Activated naive CD8-positive, alpha-beta T cell (primary cell): Measurements from ENCODE around the gene PTPRN2.
"Not testable (repeated sequence)": the region's sequence is repeated elsewhere in the genome, so short reads cannot be mapped to it uniquely, and the experiment has no call there.

Experiments
- H3K27ac Mint-ChIP-seq: one replicate; pipeline ENCODE4 v1.8.0; 2021; ENCODE audit warnings: mixed read lengths
- H3K27me3 Mint-ChIP-seq: one replicate; pipeline ENCODE4 v1.8.0; 2021; ENCODE audit warnings: mixed read lengths
- H3K36me3 Mint-ChIP-seq: one replicate; pipeline ENCODE4 v1.8.0; 2021; ENCODE audit warnings: mixed read lengths
- H3K4me1 Mint-ChIP-seq: one replicate; pipeline ENCODE4 v1.8.0; 2021; ENCODE audit warnings: low read depth, mixed read lengths
- H3K4me3 Mint-ChIP-seq: one replicate; pipeline ENCODE4 v1.8.0; 2021; ENCODE audit warnings: mild to moderate bottlenecking, mixed read lengths
- H3K9me3 Mint-ChIP-seq: one replicate; pipeline ENCODE4 v1.8.0; 2021; ENCODE audit warnings: low read depth, mixed read lengths

Gene PTPRN2

DNA sequence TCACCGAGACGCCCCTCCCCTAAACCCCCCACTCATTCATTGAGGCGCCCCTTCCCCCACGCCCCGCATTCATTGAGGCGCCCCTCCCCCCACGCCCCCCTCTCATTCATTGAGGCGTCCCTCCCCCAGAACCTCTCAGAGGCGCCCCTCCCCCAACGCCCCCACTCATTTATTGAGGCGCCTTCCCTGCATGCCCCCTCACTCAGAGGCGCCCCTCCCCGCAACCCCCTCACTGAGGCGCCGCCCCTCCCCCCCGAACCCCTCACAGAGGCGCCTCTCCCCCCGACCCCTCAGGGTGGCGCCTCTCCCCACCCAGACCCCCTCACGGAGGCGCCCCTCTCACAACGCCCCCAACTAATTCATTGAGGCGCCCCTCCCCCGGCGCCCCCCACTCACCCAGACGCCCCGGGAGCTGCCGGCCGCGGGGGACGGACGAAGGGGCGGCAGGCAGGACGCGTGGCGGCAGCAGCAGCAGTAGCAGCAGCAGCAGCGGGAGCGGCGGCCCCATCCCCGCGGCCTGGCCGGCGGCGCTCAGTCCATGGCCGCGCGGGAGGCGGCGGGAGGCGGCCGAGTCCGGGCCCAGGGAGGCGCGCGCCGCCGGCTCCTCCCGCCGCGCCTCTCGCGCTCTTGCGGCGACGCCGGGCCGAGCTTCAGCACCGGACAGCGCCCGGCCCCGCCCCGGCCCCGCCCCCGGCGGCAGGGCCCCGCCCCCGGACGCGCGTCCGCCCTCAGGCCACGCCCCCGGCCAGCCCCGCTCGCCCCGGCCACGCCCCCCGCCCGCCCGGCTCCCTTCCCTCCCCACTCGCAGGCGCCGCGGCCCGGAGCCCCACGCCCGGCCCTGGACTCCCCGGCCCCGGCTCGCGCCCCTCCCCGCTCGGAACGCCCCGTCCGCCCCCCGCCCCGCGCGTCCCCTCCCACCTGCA, at the start of gene PTPRN2:
PTPRN2 (minus strand) TSS at position 662 of the 923 bp plus-strand sequence.
- H3K9me3 Mint-ChIP-seq, result no peaks in the 10 kb centered on the region
- H3K4me3 Mint-ChIP-seq, result peak within 1 kb of the TSS; percentile 58
- H3K27me3 Mint-ChIP-seq, result peaks cover 32% of the 10 kb centered on the region
- H3K27ac Mint-ChIP-seq, result no peak within 1 kb of the TSS
- peaks cover 14% of the 10 kb centered on the region for H3K4me1 Mint-ChIP-seq
- H3K36me3 Mint-ChIP-seq, result no peaks in the 10 kb centered on the region

DNA sequence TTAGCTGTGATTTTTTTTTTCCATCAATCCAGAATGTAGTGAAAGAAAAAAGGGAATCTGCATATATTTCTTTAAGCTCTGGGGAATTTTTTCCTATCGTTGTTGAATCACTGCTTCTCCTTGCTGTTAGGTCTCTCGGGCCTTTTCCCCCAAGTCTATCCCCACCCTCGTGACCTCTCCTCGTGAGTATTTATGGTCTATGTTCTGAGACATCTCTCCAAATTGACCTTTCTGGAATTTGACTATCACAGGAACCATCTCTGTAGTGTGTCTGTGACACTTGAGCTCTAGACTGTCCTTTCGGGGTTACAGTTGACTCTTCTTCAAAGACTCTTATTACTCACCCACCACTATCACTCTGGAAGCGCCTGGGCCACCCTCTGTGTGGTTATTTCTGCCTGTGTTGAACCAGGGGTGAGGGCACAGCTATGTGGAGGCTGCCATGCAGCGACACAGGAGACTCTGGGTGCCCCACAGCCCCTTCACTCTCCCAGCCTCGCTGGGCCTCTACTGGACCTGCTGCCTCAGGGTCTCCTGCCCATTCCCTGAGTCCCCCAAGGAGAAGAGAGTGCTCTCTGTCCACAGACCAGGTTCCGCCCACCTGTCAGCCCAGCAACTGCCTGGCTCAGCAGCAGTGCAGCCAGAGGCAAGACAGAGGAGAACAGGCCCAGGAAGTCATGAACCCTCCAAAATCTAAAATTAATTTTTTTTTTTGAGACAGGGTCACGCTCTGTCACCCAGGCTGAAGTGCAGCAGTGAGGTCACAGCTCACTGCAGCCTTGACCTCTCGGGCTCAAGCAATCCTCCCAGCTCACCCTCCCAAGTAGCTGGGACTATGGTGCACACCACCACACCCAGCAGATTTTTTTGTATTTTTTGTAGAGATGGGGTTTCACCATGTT, 45.7 kb upstream of the PTPRN2 start:
- Mint-ChIP-seq H3K9me3 (no peaks in the 10 kb centered on the region), H3K27me3 (no peaks in the 10 kb centered on the region), H3K27ac (no peak overlapping the region), H3K4me3 (no peak overlapping the region), H3K36me3 (peaks cover 7% of the 10 kb centered on the region), H3K4me1 (no peaks in the 10 kb centered on the region)

DNA sequence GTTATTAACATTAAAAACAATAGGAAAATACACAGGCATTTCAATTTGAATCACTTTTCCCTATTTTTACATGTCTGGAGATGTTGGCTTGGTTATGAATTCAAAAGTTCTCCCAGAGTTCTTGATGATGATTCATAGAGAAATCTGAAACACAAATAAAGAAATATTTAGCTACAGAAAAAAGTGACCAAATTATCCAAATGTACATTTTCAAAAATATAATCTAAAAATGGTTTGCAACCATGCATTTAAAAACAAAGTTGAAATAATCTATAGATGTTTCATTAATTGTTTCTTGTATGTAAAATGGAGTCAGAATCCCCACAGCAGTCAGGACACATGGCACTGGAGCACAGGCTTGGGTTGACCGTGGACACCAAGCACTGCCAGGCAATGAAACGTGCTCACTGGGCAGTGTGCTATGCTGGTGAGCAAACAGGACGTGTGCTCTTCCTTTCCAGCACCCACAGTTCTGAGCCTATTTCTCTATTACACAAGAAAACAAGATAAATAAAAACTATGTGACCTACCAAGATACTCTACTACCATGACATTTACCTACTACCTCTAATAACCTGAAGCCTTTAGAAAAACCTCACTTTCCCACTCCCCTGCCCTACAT, 44.1 kb upstream of the PTPRN2 start:
- H3K36me3 Mint-ChIP-seq, result peaks cover 11% of the 10 kb centered on the region
- no peak overlapping the region for H3K4me3 Mint-ChIP-seq
- no peak overlapping the region for H3K27ac Mint-ChIP-seq
- no peaks in the 10 kb centered on the region for H3K27me3 Mint-ChIP-seq
- H3K4me1 Mint-ChIP-seq, result no peaks in the 10 kb centered on the region
- no peaks in the 10 kb centered on the region for H3K9me3 Mint-ChIP-seq

DNA sequence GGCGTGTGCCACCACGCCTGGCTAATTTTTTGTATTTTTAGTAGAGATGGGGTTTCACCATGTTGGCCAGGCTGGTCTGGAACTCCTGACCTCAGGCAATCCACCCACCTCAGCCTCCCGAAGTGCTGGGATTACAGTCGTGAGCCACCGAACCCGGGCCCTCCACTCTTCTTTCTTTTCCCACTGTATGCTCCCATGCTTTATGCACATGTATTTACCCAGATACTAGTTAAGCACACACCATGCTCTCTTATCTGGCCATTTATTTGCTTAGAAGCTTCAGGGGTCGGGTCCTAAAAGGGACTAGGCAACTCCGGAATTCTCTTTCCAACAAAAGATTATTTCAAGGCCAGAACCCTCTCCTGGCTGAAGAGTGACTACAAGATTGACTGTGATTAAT, 38.7 kb upstream of the PTPRN2 start:
- not testable (repeated sequence) for H3K27ac Mint-ChIP-seq, H3K27me3 Mint-ChIP-seq, H3K4me3 Mint-ChIP-seq, H3K9me3 Mint-ChIP-seq, H3K4me1 Mint-ChIP-seq
- H3K36me3 Mint-ChIP-seq, result peaks cover 12% of the 10 kb centered on the region

DNA sequence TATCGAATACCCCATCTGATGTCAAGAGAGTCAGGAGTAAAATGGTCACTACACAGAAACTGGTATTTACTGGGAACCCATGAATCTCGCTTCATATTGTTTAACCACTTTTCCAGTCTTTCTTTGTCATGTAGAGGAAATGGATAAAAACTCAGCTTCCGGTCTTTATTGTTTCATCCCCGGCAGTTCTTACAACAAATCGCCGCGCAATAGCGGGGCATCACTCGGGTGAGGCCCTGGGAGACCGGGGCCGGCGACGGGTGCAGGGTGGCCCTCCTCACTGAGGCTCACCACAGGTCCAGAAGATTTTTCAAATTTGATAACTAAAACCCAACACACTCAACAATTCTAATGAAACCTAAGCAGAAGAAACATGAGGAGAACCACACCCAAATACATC, 35.6 kb upstream of the PTPRN2 start:
- no peak overlapping the region for H3K27ac Mint-ChIP-seq
- H3K27me3 Mint-ChIP-seq, result no peaks in the 10 kb centered on the region
- no peak overlapping the region for H3K4me3 Mint-ChIP-seq
- H3K9me3 Mint-ChIP-seq, result no peaks in the 10 kb centered on the region
- H3K4me1 Mint-ChIP-seq, result no peaks in the 10 kb centered on the region
- H3K36me3 Mint-ChIP-seq, result peaks cover 12% of the 10 kb centered on the region

DNA sequence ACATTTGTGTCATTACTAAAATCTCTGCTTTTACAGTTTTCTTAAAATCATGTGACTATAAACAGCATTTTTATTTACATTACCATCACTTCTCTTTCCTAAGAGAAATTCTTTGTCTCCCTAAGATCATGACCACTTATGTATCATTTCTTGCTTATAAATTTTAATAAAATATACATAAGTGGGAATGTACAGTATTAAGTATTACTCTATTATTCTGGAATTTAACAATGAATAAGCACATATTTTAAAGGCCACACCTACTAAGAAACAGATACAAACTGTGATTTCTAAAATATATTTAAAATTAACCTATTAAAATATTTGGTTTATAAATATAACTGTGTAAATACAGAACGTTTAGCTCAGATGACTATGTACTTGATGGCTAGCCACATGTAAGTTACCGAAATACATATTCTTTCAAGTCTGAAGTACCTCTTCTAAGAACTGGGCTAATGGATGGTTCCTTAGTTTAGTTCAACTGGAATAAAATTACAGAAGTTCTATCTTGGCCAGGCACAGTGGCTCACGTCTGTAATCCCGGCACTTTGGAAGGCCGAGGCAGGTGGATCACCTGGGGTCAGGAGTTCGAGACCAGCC, 33.3 kb upstream of the PTPRN2 start:
- H3K36me3 Mint-ChIP-seq, result peaks cover 5% of the 10 kb centered on the region
- no peak overlapping the region for H3K4me3 Mint-ChIP-seq
- no peak overlapping the region for H3K27ac Mint-ChIP-seq
- H3K9me3 Mint-ChIP-seq, result no peaks in the 10 kb centered on the region
- no peaks in the 10 kb centered on the region for H3K27me3 Mint-ChIP-seq
- no peaks in the 10 kb centered on the region for H3K4me1 Mint-ChIP-seq

DNA sequence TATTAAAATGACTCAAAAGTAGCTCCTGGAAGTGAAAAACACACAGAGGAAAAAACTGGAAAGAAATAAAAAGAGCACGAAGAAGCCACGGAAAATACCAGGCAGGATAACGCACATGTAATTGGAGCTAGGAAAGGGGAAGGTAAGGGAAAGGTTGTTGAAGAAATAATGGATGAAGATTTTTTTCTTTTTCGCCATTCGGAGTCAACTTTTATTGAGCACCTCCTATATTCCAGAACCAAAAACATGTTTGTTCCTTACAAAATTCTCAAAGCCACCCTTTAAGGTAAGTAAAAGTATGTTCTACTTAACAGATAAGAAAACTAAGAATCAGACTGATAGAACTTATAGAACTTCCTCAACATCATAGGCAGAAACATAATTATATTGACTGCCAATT, 32.8 kb upstream of the PTPRN2 start:
- H3K4me3 Mint-ChIP-seq, result no peak overlapping the region
- H3K4me1 Mint-ChIP-seq, result no peaks in the 10 kb centered on the region
- H3K27ac Mint-ChIP-seq, result no peak overlapping the region
- H3K9me3 Mint-ChIP-seq, result no peaks in the 10 kb centered on the region
- H3K36me3 Mint-ChIP-seq, result peaks cover 5% of the 10 kb centered on the region
- H3K27me3 Mint-ChIP-seq, result no peaks in the 10 kb centered on the region

DNA sequence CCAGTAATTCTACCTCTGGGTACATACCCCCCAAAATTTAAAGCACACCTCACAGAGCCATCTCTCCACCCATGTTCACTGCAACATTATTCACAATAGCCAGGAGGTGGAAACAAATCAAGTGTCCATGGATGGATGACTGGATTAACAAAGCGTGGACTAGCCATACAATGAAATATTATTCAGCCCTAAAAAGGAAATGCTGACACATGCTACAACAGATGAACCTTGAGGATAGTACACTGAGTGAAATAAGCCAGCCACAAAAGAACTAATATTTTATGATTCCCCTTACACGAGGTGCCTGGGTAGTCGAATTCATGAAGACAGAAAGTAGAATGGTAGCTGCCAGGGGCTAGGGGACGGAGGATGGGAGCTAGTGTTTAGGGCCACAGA, 31.1 kb upstream of the PTPRN2 start:
- Mint-ChIP-seq H3K27me3 (no peaks in the 10 kb centered on the region), H3K9me3 (no peaks in the 10 kb centered on the region), H3K4me1 (no peaks in the 10 kb centered on the region), H3K36me3 (peaks cover 5% of the 10 kb centered on the region), H3K27ac (no peak overlapping the region), H3K4me3 (no peak overlapping the region)

DNA sequence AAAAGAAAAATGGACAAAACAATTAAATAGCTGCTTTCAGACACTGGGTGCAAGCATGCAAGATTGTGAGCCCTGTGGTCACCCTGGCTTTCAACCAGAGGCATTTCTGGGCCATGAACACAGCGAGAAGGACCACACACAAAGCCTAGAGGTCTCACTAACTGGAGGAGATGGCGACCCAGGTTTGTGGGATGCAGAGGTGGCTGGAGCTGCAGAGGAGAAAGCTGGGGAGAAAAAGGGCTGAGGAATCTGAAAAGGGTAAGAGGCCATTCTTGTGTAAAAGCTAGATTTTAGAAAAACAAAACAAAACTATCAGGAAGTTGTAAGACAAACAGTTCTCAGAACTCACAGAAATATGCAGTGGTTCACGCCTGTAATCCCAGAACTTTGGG, 30.1 kb upstream of the PTPRN2 start:
- H3K36me3 Mint-ChIP-seq, result peaks cover 5% of the 10 kb centered on the region
- no peak overlapping the region for H3K27ac Mint-ChIP-seq
- H3K4me3 Mint-ChIP-seq, result no peak overlapping the region
- H3K9me3 Mint-ChIP-seq, result no peaks in the 10 kb centered on the region
- no peaks in the 10 kb centered on the region for H3K27me3 Mint-ChIP-seq
- H3K4me1 Mint-ChIP-seq, result no peaks in the 10 kb centered on the region

DNA sequence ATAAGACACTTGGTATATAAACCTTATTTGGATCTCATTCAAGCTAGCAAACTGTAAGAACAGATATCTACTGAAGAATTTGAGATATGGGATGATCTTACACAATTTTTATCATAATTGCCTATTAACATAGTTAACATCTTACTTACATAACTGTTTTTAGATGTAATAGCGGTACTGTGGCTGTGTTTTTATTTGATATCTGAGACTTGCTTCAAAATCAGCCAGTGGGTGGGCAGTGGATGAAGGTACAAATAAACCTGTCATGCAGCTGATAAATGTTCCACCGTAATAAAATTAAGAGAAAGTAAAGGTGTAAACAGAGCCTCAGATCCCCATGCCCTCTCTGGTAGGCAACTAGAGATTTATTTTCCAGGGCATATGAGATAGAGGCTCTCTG, 28.4 kb upstream of the PTPRN2 start:
- Mint-ChIP-seq H3K9me3 (no peaks in the 10 kb centered on the region), H3K4me1 (peaks cover 4% of the 10 kb centered on the region), H3K36me3 (peaks cover 5% of the 10 kb centered on the region), H3K27ac (no peak overlapping the region), H3K27me3 (no peaks in the 10 kb centered on the region), H3K4me3 (no peak overlapping the region)

DNA sequence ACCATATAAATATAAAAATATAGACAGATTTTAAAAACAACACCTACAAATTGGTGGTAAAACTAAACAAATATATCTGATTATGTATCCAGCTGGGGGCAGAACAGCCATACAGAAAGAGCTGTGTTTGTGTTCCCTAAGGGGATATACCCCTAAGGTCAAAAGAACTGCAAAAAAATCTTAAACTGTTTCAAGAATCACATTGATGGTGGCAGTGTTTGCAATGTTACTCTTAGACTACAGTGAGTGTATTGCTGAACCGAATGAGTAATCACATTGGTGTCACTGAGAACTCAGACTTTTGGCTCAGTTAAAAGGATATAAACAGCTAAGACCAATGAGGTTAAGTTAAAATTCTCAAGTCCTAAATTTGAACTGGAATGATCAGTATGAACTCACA, 27.1 kb upstream of the PTPRN2 start:
- peaks cover 4% of the 10 kb centered on the region for H3K4me1 Mint-ChIP-seq
- H3K27me3 Mint-ChIP-seq, result no peaks in the 10 kb centered on the region

DNA sequence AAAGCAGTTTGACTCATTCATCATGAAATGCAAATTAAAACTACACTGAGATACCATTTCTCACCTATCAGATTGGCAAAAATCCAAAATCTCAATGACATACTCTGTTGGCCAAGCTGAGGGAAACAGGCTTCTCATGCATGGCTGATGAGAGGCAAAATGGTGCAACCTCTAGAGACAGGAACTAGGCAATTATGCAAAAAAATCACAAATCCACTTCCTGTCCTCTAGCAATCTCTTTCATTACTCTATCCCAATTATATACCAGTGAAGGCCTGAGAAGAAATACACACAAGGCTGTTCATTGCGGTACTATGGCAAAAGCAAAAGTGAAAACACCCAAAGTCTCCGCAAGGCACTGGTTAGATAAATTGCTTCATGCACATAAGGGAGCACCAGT, 25.9 kb upstream of the PTPRN2 start:
- no peak overlapping the region for H3K4me3 Mint-ChIP-seq
- H3K27ac Mint-ChIP-seq, result no peak overlapping the region
- no peaks in the 10 kb centered on the region for H3K27me3 Mint-ChIP-seq
- H3K4me1 Mint-ChIP-seq, result peaks cover 4% of the 10 kb centered on the region
- no peaks in the 10 kb centered on the region for H3K9me3 Mint-ChIP-seq
- H3K36me3 Mint-ChIP-seq, result peaks cover under 1% of the 10 kb centered on the region

More for the DNA sequence above, 27.1 kb upstream of the PTPRN2 start:
- no peak overlapping the region for H3K4me3 Mint-ChIP-seq
- peaks cover 5% of the 10 kb centered on the region for H3K36me3 Mint-ChIP-seq
- no peaks in the 10 kb centered on the region for H3K9me3 Mint-ChIP-seq
- H3K27ac Mint-ChIP-seq, result no peak overlapping the region

DNA sequence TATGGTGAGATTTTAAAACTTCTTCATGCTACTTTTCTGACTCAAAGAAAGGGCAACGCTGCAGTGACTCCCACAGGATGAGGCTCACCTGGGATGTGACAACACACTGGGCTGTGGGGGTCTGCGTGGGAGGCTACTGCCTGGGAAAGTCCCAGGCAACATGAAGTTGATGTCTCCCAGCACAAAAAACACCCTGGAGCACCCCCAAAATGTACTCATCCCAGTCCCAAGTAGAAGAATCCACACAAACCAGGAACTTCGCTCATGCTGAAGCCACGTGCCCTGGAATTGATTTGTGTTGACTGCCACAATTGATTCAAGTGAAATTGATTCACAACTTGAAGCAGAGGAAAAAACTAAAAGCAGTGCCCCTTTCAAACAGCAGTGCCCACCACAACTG, 24.9 kb upstream of the PTPRN2 start:
- no peak overlapping the region for H3K4me3 Mint-ChIP-seq
- no peak overlapping the region for H3K27ac Mint-ChIP-seq
- H3K9me3 Mint-ChIP-seq, result no peaks in the 10 kb centered on the region
- H3K4me1 Mint-ChIP-seq, result peaks cover 4% of the 10 kb centered on the region
- no peaks in the 10 kb centered on the region for H3K36me3 Mint-ChIP-seq
- H3K27me3 Mint-ChIP-seq, result no peaks in the 10 kb centered on the region

DNA sequence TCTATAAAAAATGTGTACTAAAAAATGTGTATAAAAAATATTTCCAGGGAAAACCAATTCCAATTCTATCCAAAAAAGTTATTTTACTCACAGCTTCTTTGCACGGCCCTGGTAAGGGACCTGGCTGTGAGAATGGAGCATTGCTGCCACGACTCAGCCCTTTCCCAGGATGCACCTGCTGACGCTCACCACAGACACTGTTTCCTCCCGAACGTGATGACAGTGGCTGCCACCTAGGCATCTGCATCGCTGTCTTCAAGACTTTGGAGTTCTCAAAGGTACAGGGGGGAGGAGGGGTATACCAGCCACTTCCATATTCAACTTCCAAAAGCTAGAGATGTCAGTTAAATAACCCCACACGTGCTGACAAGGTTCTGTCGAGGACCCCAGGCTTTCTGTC, 23.9 kb upstream of the PTPRN2 start:
- H3K36me3 Mint-ChIP-seq, result no peaks in the 10 kb centered on the region
- no peak overlapping the region for H3K27ac Mint-ChIP-seq
- peaks cover 4% of the 10 kb centered on the region for H3K4me1 Mint-ChIP-seq
- no peak overlapping the region for H3K4me3 Mint-ChIP-seq
- no peaks in the 10 kb centered on the region for H3K9me3 Mint-ChIP-seq
- H3K27me3 Mint-ChIP-seq, result no peaks in the 10 kb centered on the region
